T-helper 1 cell treated with Interleukin-12 subunit alpha and Interleukin-12 subunit beta and Interleukin-4 antibody, amounts not matched to agents 30 μg/mL and 1 μg/mL, for 36 hours (primary cell): ENCODE results near the gene F13A1.
"Not testable (repeated sequence)": the region's sequence is repeated elsewhere in the genome, so short reads cannot be mapped to it uniquely, and the experiment has no call there.

ENCODE experiments used
- H3K27ac Mint-ChIP-seq: one replicate; pipeline ENCODE4 v1.8.0; 2021; ENCODE audit warnings: mild to moderate bottlenecking, mixed read lengths
- H3K27me3 Mint-ChIP-seq: one replicate; pipeline ENCODE4 v1.8.0; 2021; ENCODE audit warnings: low read depth, mixed read lengths
- H3K36me3 Mint-ChIP-seq: one replicate; pipeline ENCODE4 v1.8.0; 2021; ENCODE audit warnings: low read depth, mixed read lengths
- H3K4me1 Mint-ChIP-seq: one replicate; pipeline ENCODE4 v1.8.0; 2021; ENCODE audit warnings: low read depth, mixed read lengths
- H3K4me3 Mint-ChIP-seq: one replicate; pipeline ENCODE4 v1.8.0; 2021; ENCODE audit warnings: mild to moderate bottlenecking, moderate library complexity, mixed read lengths
- H3K9me3 Mint-ChIP-seq: one replicate; pipeline ENCODE4 v1.8.0; 2021; ENCODE audit warnings: mixed read lengths

The F13A1 gene

GRCh38 chr6:6332811-6333244, 12.4 kb upstream of the F13A1 start:
- H3K9me3 Mint-ChIP-seq, result no peaks in the 10 kb centered on the region
- no peaks in the 10 kb centered on the region for H3K4me1 Mint-ChIP-seq
- H3K4me3 Mint-ChIP-seq, result no peak overlapping the region
- no peak overlapping the region for H3K27ac Mint-ChIP-seq
- H3K27me3 Mint-ChIP-seq, result peaks cover 9% of the 10 kb centered on the region
- no peaks in the 10 kb centered on the region for H3K36me3 Mint-ChIP-seq

- no peak overlapping the region for H3K27ac Mint-ChIP-seq
- no peaks in the 10 kb centered on the region for H3K9me3 Mint-ChIP-seq
Measured at GRCh38 chr6:6331946-6332601, 11.6 kb upstream of the F13A1 start.

DNA sequence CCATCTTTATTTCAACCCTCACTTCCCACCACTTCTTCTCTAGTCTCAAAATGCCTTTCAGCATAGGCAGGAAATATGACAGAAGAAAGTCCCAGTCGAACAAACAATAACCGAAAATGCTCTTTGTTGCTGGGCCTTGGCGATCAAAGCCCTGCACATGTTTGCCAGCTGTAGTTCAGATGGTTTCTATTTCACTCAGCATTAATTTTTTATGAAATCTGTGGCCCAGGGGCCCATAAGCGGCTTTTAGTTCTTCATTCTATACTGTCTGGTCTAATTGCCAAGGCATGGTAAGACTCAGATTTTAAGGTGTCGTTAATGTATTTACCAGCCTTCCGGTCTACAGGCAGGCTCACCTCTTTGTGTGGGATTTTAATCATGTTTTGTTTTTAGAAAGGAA, 10.9 kb upstream of the F13A1 start:
- Mint-ChIP-seq H3K27me3 (peaks cover 3% of the 10 kb centered on the region), H3K4me1 (no peaks in the 10 kb centered on the region), H3K4me3 (no peak overlapping the region), H3K9me3 (no peaks in the 10 kb centered on the region), H3K27ac (no peak overlapping the region), H3K36me3 (no peaks in the 10 kb centered on the region)

More at GRCh38 chr6:6331946-6332601, 11.6 kb upstream of the F13A1 start:
- no peaks in the 10 kb centered on the region for H3K4me1 Mint-ChIP-seq
- H3K4me3 Mint-ChIP-seq, result no peak overlapping the region
- no peaks in the 10 kb centered on the region for H3K36me3 Mint-ChIP-seq
- peaks cover 6% of the 10 kb centered on the region for H3K27me3 Mint-ChIP-seq

GRCh38 chr6:6330407-6330806, 9.9 kb upstream of the F13A1 start:
- no peaks in the 10 kb centered on the region for H3K36me3 Mint-ChIP-seq
- no peak overlapping the region for H3K4me3 Mint-ChIP-seq
- H3K27ac Mint-ChIP-seq, result no peak overlapping the region
- H3K4me1 Mint-ChIP-seq, result no peaks in the 10 kb centered on the region
- H3K27me3 Mint-ChIP-seq, result peaks cover 3% of the 10 kb centered on the region
- no peaks in the 10 kb centered on the region for H3K9me3 Mint-ChIP-seq

DNA sequence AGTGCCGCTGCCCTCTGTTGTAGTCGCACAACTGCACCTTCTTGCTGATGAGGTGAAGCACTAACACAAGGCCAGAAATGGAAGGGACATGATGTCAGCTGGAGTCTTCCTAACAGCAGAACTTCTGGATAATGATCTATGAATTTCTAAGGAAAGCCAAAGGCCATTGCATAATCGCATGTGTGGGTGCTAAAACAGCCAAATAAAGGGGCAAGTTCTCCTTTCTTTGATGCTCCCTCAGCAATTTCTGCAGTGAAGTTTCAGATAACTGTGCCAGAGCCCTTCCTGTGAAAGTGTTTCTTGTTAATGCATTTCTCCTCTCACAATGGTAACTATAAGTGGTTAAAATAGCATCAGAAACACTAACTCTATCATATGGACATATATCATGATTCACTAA, 8.0 kb upstream of the F13A1 start:
- no peaks in the 10 kb centered on the region for H3K4me1 Mint-ChIP-seq
- H3K27me3 Mint-ChIP-seq, result peaks cover 3% of the 10 kb centered on the region
- H3K27ac Mint-ChIP-seq, result no peak overlapping the region
- no peaks in the 10 kb centered on the region for H3K36me3 Mint-ChIP-seq
- H3K4me3 Mint-ChIP-seq, result no peak overlapping the region
- no peaks in the 10 kb centered on the region for H3K9me3 Mint-ChIP-seq

- no peaks in the 10 kb centered on the region for H3K9me3 Mint-ChIP-seq
- H3K4me1 Mint-ChIP-seq, result no peaks in the 10 kb centered on the region
- no peaks in the 10 kb centered on the region for H3K36me3 Mint-ChIP-seq
- no peak overlapping the region for H3K4me3 Mint-ChIP-seq
- H3K27me3 Mint-ChIP-seq, result peaks cover 49% of the 10 kb centered on the region
- H3K27ac Mint-ChIP-seq, result no peak overlapping the region
Measured at GRCh38 chr6:6323352-6323751, 2.9 kb upstream of the F13A1 start.

DNA sequence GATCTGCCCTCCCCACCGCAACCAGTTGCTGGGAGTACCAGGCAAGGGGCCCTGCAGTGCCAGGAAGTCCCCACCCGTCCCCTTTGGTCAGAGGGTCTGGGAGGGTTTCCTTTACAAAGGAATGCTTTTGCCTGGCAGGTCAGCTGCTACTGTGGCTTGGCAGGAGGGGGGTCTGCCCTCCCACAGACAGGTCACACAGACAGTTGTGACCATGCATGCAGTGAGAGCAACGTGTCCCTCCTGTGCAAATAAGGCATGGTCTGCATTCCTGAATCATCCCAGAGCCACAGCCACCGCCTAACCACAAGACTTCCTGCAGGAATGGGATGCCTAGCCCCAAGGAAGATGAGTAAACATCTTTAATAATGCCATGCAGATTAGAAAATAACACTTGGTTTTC, 439 bp upstream of the F13A1 start:
- H3K36me3 Mint-ChIP-seq, result no peaks in the 10 kb centered on the region
- no peaks in the 10 kb centered on the region for H3K9me3 Mint-ChIP-seq
- no peak overlapping the region for H3K27ac Mint-ChIP-seq
- H3K27me3 Mint-ChIP-seq, result peaks cover 51% of the 10 kb centered on the region
- no peak overlapping the region for H3K4me3 Mint-ChIP-seq
- no peaks in the 10 kb centered on the region for H3K4me1 Mint-ChIP-seq

GRCh38 chr6:6317825-6318733, 2.4 kb downstream of the F13A1 start:
- Mint-ChIP-seq H3K9me3 (no peaks in the 10 kb centered on the region), H3K27ac (no peak overlapping the region), H3K4me3 (no peak overlapping the region), H3K27me3 (peaks cover 56% of the 10 kb centered on the region), H3K4me1 (no peaks in the 10 kb centered on the region), H3K36me3 (no peaks in the 10 kb centered on the region)

GRCh38 chr6:6317386-6317785, 3.1 kb downstream of the F13A1 start:
- H3K27ac Mint-ChIP-seq, result no peak overlapping the region
- H3K4me1 Mint-ChIP-seq, result no peaks in the 10 kb centered on the region
- peaks cover 49% of the 10 kb centered on the region for H3K27me3 Mint-ChIP-seq
- H3K4me3 Mint-ChIP-seq, result no peak overlapping the region
- H3K9me3 Mint-ChIP-seq, result no peaks in the 10 kb centered on the region
- H3K36me3 Mint-ChIP-seq, result no peaks in the 10 kb centered on the region

- Mint-ChIP-seq H3K27ac (no peak overlapping the region), H3K4me3 (no peak overlapping the region), H3K27me3 (peaks cover 32% of the 10 kb centered on the region), H3K4me1 (no peaks in the 10 kb centered on the region), H3K36me3 (no peaks in the 10 kb centered on the region), H3K9me3 (no peaks in the 10 kb centered on the region)
Measured at GRCh38 chr6:6315660-6316059, 4.8 kb downstream of the F13A1 start.

DNA sequence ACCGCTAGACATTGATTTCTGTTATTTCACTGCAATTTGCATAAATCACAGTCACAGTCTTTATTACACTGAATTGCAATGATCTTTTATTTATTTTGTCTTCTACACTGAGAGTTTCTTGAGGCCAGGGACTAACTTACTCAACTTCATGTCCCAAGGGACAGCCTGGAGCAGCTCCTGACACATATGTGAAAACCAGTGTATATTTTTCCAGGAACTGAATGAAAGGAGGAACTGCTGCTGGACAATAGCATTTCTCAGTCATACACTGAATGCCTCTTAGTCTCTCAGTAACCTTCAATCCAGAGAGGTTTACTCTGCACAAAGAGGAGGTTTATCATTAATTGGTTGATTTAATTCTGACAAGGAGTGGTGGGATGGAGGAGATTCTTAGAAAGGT, 5.9 kb downstream of the F13A1 start:
- no peaks in the 10 kb centered on the region for H3K36me3 Mint-ChIP-seq
- no peaks in the 10 kb centered on the region for H3K9me3 Mint-ChIP-seq
- H3K27me3 Mint-ChIP-seq, result peaks cover 24% of the 10 kb centered on the region
- H3K27ac Mint-ChIP-seq, result no peak overlapping the region
- H3K4me3 Mint-ChIP-seq, result no peak overlapping the region
- H3K4me1 Mint-ChIP-seq, result no peaks in the 10 kb centered on the region

- no peaks in the 10 kb centered on the region for H3K9me3 Mint-ChIP-seq
- H3K4me3 Mint-ChIP-seq, result no peak overlapping the region
- no peaks in the 10 kb centered on the region for H3K4me1 Mint-ChIP-seq
- no peaks in the 10 kb centered on the region for H3K36me3 Mint-ChIP-seq
- peaks cover 11% of the 10 kb centered on the region for H3K27me3 Mint-ChIP-seq
- H3K27ac Mint-ChIP-seq, result no peak overlapping the region
Measured at GRCh38 chr6:6312901-6313441, 7.5 kb downstream of the F13A1 start.

- Mint-ChIP-seq H3K4me3 (no peak overlapping the region), H3K27ac (no peak overlapping the region), H3K4me1 (no peaks in the 10 kb centered on the region), H3K27me3 (peaks cover 3% of the 10 kb centered on the region), H3K36me3 (no peaks in the 10 kb centered on the region), H3K9me3 (no peaks in the 10 kb centered on the region)
Measured at GRCh38 chr6:6305575-6305974, 14.9 kb downstream of the F13A1 start.

GRCh38 chr6:6300383-6300782, 20.1 kb downstream of the F13A1 start:
- H3K27me3 Mint-ChIP-seq, H3K27ac Mint-ChIP-seq, H3K9me3 Mint-ChIP-seq, H3K36me3 Mint-ChIP-seq, H3K4me1 Mint-ChIP-seq, H3K4me3 Mint-ChIP-seq: not testable (repeated sequence)

DNA sequence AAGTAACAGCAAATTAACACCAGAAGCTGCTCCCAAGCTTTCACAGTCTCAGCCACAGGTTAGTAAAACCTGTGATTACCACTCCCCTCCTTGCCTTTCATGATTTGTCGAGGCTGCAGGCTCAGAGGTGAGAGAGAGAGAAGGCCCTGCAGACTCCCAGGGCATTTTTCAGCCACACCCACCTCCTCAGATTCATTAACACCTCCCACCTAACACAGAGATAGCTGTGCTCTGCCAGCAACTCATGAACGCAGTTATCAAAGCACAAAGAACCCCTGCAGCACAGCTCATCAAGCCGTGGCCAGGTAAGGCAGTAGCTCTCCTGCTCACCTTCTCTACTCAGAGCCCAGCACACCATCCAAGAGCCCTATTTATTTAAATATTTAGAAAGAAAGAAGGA, 27.1 kb downstream of the F13A1 start:
- no peaks in the 10 kb centered on the region for H3K4me1 Mint-ChIP-seq
- H3K4me3 Mint-ChIP-seq, result no peak overlapping the region
- H3K36me3 Mint-ChIP-seq, result no peaks in the 10 kb centered on the region
- H3K9me3 Mint-ChIP-seq, result no peaks in the 10 kb centered on the region
- H3K27ac Mint-ChIP-seq, result no peak overlapping the region
- peaks cover 19% of the 10 kb centered on the region for H3K27me3 Mint-ChIP-seq
